IPS-NIHi11 (cell line): ENCODE results near the gene PEX16.

ENCODE experiments used
- DNase-seq: peaks from one replicate; pipeline ENCODE4 v3.0.0; 2012; ENCODE audit warnings: mixed read lengths, low spot score

Gene PEX16

DNA sequence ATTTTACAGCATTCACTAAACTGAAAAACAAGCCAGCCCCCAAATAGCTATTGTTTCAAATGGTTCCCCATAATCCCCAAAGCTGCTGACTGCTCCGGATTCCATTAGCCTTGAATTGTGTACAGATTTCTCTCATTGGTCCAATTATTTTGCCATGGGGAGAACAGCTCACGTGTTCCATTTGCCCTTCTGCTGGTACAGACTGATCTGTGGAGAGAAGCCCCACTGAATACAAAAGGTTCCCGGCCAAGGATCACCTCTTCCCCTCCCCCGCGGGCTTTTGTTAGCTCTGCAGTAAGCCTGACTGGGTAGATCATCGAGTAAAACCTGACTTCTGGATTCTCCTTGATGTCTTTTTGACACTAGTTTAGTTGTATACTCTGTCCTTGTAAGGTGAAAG is 41.3 kb downstream of the PEX16 start:
- DNase-seq, result peak; percentile 30

DNA sequence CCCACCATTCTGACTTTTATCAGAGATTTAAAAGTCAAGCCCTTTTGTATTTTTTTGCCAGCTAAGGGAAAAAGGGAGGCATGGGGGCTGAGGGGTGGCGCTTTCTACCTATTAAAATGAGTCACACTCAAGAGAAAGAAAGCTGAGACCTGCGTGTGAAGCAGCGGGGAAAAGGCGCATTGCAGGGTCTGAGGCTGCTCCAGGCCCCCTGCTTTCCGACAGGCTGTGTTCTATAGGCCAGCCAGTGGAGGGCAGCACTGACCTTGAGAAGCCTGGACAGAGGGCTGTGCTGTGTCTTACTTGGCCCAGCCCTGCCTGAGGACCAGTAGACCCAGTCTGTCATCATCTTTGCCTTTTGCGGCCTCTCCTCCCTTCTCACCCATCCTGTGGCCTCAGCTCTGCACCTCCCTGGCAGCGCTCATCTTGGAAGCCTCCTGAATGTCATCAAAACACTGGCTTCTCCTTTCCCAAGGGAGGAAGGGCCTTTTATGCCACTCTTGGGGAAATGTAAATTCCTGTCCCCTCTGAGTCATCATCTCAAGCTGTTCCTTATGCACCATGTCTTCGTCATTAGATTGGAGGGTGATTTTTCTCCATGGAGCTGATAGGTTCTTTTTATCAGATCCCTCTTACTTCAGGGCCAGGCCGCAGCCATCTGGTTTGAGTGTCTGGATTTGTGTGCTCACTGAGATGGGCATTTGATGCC is 44.9 kb downstream of the PEX16 start:
- peak; percentile 91 for DNase-seq

DNA sequence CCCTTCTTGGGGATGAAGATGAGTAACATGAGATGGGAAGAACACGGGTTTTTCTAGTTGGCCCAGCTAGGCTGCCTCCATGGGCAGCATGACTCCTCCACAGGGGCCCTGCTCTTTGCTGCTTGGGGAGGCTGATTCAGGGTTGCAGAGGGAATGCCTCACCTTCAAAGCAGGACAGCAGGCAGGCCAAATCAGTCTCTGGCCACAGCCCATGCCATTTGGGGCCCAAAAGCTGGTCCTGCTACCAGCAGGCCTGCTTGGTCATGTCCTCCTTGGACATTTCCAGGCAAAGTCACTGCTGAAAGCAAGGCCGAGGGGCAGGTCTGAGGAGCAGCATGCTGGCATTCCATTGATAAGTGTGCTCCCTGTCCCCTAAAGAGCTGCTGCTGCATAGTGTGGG is 46.0 kb downstream of the PEX16 start:
- no peak for DNase-seq

DNA sequence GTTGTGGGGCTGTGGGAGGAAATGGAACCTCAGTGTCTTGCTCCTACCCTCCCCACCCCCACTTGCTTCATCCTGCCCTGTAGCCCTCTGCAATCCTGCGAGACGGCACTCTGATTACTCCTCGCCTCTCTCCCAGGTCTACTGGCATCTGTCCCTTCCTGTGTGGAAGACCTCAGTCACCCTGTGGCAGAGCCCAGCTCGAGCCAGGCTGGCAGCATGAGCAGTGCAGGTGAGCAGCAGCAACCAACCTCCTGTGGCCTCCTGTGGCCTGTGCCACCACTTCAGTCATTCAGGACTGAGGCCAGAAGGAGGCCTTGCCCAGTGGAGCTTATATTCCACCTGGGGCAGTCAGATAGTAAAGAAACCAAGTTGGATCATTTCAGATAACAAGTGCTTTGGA is 47.0 kb downstream of the PEX16 start:
- no peak for DNase-seq

DNA sequence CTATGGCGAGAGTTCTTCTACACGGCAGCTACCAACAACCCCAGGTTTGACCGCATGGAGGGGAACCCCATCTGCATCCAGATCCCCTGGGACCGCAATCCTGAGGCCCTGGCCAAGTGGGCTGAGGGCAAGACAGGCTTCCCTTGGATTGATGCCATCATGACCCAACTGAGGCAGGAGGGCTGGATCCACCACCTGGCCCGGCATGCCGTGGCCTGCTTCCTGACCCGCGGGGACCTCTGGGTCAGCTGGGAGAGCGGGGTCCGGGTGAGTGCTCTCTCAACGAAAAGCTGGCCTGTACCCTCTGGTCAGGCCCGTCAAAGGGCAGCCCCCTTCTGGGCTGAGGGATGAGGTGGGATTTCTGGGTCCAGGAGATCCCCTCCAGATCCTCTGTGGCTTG is 48.1 kb downstream of the PEX16 start:
- no peak for DNase-seq

DNA sequence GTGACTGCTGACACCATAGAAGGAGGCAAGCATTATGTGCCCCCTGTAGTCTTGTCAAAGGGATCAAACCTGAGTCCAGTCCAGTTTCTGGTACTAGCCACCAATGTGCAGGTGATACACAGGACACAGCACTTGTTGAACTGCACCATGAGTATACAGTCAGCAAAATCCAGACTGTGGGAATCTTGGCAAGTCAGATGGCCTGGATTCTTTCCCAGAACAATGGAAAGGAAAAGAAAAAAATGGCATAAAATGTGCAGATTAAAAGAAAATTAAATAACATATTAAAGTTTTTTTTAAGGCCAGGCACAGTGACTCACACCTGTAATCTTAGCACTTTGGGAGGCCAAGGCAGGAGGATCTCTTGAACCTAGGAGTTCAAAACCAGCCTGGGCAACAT is 53.6 kb downstream of the PEX16 start:
- no peak for DNase-seq

DNA sequence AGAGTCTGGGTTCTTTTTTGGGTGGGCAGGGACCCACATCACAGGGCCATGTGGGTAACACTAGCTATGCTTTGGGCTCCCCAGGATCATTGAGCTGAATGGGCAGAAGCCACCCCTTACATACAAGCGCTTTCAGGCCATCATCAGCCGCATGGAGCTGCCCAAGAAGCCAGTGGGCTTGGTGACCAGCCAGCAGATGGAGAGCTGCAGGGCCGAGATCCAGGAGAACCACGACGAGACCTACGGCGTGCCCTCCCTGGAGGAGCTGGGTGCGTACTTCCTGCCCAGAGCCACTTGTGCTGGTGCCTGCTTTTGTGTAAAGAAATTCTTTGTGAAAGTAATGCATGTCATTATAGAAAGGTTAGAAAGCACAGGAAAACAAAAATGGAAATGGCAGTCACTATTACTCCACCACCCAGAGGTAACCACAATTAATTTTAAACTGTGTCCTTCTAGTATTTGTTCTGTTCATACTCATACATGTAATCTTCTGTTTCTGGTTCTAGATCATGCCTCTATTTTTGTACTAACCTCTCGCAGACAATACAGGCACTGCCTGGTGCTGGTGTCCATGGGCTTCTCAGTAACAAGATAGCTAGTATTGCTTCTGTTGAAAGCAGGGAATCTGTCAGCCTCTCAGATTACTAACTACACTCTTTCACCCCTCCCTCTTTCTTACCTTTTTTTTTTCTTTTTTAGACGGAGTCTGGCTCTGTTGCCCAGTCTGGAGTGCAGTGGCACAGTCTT is 56.7 kb downstream of the PEX16 start:
- DNase-seq, result no peak

DNA sequence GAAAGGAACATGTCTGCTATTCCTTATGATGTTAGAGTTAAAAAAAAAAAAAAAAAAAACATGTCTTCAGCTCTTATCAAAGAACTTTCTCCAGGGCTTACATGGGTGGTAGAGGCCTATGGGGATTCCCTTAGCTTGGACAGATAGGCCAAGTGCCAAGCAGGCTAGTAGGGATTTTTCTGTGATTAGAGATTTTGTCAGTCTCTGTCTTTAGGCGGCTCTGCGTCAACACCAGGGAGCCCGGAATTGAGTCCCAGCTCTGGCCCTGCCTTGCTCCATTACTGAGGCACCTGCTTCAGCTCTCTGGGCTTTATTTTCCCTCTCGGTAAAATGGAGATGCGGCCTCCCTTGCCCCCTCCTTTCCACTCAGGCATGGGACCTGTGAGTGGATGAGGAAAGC is 57.3 kb downstream of the PEX16 start:
- no peak for DNase-seq
